Measurements from ENCODE around the gene DLL4.
A peak's percentile ranks its signal among the peaks of the same experiment; 100 is the strongest.

DLL4 gene

GRCh38 chr15:40928821-40929659 is at the start of gene DLL4:
TSS of gene DLL4 (plus strand) at chr15:40929340. CDS start at chr15:40929669, 329 bp downstream.
- peak; percentile 42 for DNase-seq

GRCh38 chr15:40879609-40880008 is 49.5 kb upstream of the DLL4 start:
- no peak for DNase-seq

GRCh38 chr15:40881351-40881750 is 47.8 kb upstream of the DLL4 start:
- DNase-seq = no peak

GRCh38 chr15:40886586-40886985 is 42.6 kb upstream of the DLL4 start:
- no peak for DNase-seq

- DNase-seq = no peak
Measured at GRCh38 chr15:40889112-40889511, 40.0 kb upstream of the DLL4 start.

GRCh38 chr15:40891138-40891537 is 38.0 kb upstream of the DLL4 start:
- DNase-seq = no peak

GRCh38 chr15:40891810-40892446 is 37.2 kb upstream of the DLL4 start:
- no peak for DNase-seq

GRCh38 chr15:40892447-40893012 is 36.6 kb upstream of the DLL4 start:
- no peak for DNase-seq

GRCh38 chr15:40893019-40893670 is 36.0 kb upstream of the DLL4 start:
- DNase-seq = no peak

GRCh38 chr15:40893733-40894680 is 35.1 kb upstream of the DLL4 start, which contains the start of gene VPS18:
TSS of gene VPS18 (plus strand) at chr15:40894450. CDS start at chr15:40894769, 319 bp downstream.
- DNase-seq = peak; percentile 52

GRCh38 chr15:40894681-40895448 is 34.3 kb upstream of the DLL4 start:
- DNase-seq = no peak

- no peak for DNase-seq
Measured at GRCh38 chr15:40899536-40900207, 29.5 kb upstream of the DLL4 start.

GRCh38 chr15:40900256-40901052 is 28.7 kb upstream of the DLL4 start:
- no peak for DNase-seq

- DNase-seq = no peak
Measured at GRCh38 chr15:40901053-40901443, 28.1 kb upstream of the DLL4 start.

- DNase-seq = no peak
Measured at GRCh38 chr15:40902605-40903561, 26.3 kb upstream of the DLL4 start.

- DNase-seq = no peak
Measured at GRCh38 chr15:40904552-40905201, 24.5 kb upstream of the DLL4 start.

GRCh38 chr15:40906091-40906990 is 22.8 kb upstream of the DLL4 start:
- peak; percentile 53 for DNase-seq
